Measurements from ENCODE around the gene SEC24D.

SEC24D gene

GRCh38 chr4:118721752-118722151, 114.2 kb downstream of the SEC24D start:
- peaks cover 58% of the 10 kb centered on the region for H3K36me3 ChIP-seq (ENCODE audit: insufficient read depth, low read length)
- H3K4me3 ChIP-seq (ENCODE audit: low read depth, low read length), result no peak overlapping the region
- no peak overlapping the region for H3K27ac ChIP-seq (ENCODE audit: low read depth, low read length)
- H3K4me1 ChIP-seq (ENCODE audit: control insufficient read depth, insufficient read depth, low read length, unreplicated experiment), result no peaks in the 10 kb centered on the region
- no peaks in the 10 kb centered on the region for H3K79me2 ChIP-seq (ENCODE audit: control insufficient read depth, insufficient read depth, low read length, unreplicated experiment)
- H2AFZ ChIP-seq (ENCODE audit: low read length, unreplicated experiment), result no peak overlapping the region
- H3K27me3 ChIP-seq (ENCODE audit: insufficient read depth, low read length), result no peaks in the 10 kb centered on the region

- Histone ChIP-seq H3K27ac (ENCODE audit: low read depth, low read length) (no peak overlapping the region), H3K27me3 (ENCODE audit: insufficient read depth, low read length) (no peaks in the 10 kb centered on the region), H2AFZ (ENCODE audit: low read length, unreplicated experiment) (no peak overlapping the region), H3K4me3 (ENCODE audit: low read depth, low read length) (no peak overlapping the region), H3K79me2 (ENCODE audit: control insufficient read depth, insufficient read depth, low read length, unreplicated experiment) (no peaks in the 10 kb centered on the region), H3K36me3 (ENCODE audit: insufficient read depth, low read length) (peaks cover 35% of the 10 kb centered on the region), H3K4me1 (ENCODE audit: control insufficient read depth, insufficient read depth, low read length, unreplicated experiment) (no peaks in the 10 kb centered on the region)
Observed at GRCh38 chr4:118718511-118719170, 117.3 kb downstream of the SEC24D start.

GRCh38 chr4:118716304-118716703, 119.6 kb downstream of the SEC24D start:
- Histone ChIP-seq H2AFZ (ENCODE audit: low read length, unreplicated experiment) (no peak overlapping the region), H3K36me3 (ENCODE audit: insufficient read depth, low read length) (peaks cover 20% of the 10 kb centered on the region), H3K27me3 (ENCODE audit: insufficient read depth, low read length) (no peaks in the 10 kb centered on the region), H3K27ac (ENCODE audit: low read depth, low read length) (no peak overlapping the region), H3K4me3 (ENCODE audit: low read depth, low read length) (no peak overlapping the region), H3K4me1 (ENCODE audit: control insufficient read depth, insufficient read depth, low read length, unreplicated experiment) (no peaks in the 10 kb centered on the region), H3K79me2 (ENCODE audit: control insufficient read depth, insufficient read depth, low read length, unreplicated experiment) (no peaks in the 10 kb centered on the region)

GRCh38 chr4:118714682-118715081, 121.2 kb downstream of the SEC24D start:
- no peak overlapping the region for H2AFZ ChIP-seq (ENCODE audit: low read length, unreplicated experiment)
- H3K27me3 ChIP-seq (ENCODE audit: insufficient read depth, low read length), result no peaks in the 10 kb centered on the region
- H3K4me3 ChIP-seq (ENCODE audit: low read depth, low read length), result no peak overlapping the region
- H3K4me1 ChIP-seq (ENCODE audit: control insufficient read depth, insufficient read depth, low read length, unreplicated experiment), result no peaks in the 10 kb centered on the region
- H3K79me2 ChIP-seq (ENCODE audit: control insufficient read depth, insufficient read depth, low read length, unreplicated experiment), result no peaks in the 10 kb centered on the region
- no peak overlapping the region for H3K27ac ChIP-seq (ENCODE audit: low read depth, low read length)
- H3K36me3 ChIP-seq (ENCODE audit: insufficient read depth, low read length), result peaks cover 15% of the 10 kb centered on the region

DNA sequence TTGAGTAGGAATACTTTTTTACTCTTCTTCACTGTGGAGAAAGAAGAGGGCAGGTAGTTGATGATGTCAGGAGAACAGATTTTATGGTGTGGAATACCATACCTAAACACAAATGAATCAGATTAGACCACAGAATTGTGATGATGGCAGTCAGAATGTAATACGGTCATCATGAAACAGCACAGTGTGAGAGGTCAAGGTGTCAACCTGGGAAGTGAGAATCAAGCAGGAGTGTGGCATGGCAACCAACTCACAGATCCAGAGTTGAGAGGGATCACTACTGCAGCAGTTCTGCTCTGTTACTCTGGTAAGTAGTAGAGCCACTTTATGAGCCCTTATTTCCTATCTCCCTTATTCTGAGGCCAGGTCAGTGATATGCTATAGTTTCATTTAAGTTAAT, 123.1 kb downstream of the SEC24D start:
- Histone ChIP-seq H3K79me2 (ENCODE audit: control insufficient read depth, insufficient read depth, low read length, unreplicated experiment) (no peaks in the 10 kb centered on the region), H3K4me3 (ENCODE audit: low read depth, low read length) (no peak overlapping the region), H3K27me3 (ENCODE audit: insufficient read depth, low read length) (no peaks in the 10 kb centered on the region), H3K36me3 (ENCODE audit: insufficient read depth, low read length) (peaks cover 3% of the 10 kb centered on the region), H3K27ac (ENCODE audit: low read depth, low read length) (no peak overlapping the region), H2AFZ (ENCODE audit: low read length, unreplicated experiment) (no peak overlapping the region), H3K4me1 (ENCODE audit: control insufficient read depth, insufficient read depth, low read length, unreplicated experiment) (no peaks in the 10 kb centered on the region)

- H3K27ac ChIP-seq (ENCODE audit: low read depth, low read length), result no peak overlapping the region
- H3K4me1 ChIP-seq (ENCODE audit: control insufficient read depth, insufficient read depth, low read length, unreplicated experiment), result no peaks in the 10 kb centered on the region
- no peak overlapping the region for H3K4me3 ChIP-seq (ENCODE audit: low read depth, low read length)
- H3K27me3 ChIP-seq (ENCODE audit: insufficient read depth, low read length), result no peaks in the 10 kb centered on the region
- no peak overlapping the region for H2AFZ ChIP-seq (ENCODE audit: low read length, unreplicated experiment)
- no peaks in the 10 kb centered on the region for H3K79me2 ChIP-seq (ENCODE audit: control insufficient read depth, insufficient read depth, low read length, unreplicated experiment)
- peaks cover 9% of the 10 kb centered on the region for H3K36me3 ChIP-seq (ENCODE audit: insufficient read depth, low read length)
Observed at GRCh38 chr4:118711052-118711451, 124.9 kb downstream of the SEC24D start.

DNA sequence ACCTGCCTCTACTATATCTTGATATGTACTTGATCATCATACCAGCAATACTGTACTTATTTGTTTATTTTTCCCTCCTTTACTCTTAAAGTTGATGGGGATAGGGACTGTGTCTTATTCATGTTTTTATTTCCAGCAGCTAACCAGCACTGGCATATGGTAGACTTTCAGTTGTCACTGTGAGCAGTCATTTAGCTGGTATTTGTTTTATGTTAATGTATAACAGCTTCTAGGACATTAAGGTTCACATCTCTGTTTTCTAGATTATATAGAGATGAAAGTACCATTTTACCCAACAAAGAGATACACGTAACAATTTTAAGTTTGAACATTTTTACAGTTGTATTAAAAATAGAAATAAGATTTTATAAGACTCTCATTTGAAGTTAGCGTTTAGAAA, 132.8 kb downstream of the SEC24D start:
- Histone ChIP-seq H3K4me1 (ENCODE audit: control insufficient read depth, insufficient read depth, low read length, unreplicated experiment) (no peaks in the 10 kb centered on the region), H3K27ac (ENCODE audit: low read depth, low read length) (no peak overlapping the region), H2AFZ (ENCODE audit: low read length, unreplicated experiment) (no peak overlapping the region), H3K27me3 (ENCODE audit: insufficient read depth, low read length) (no peaks in the 10 kb centered on the region), H3K36me3 (ENCODE audit: insufficient read depth, low read length) (peaks cover 31% of the 10 kb centered on the region), H3K79me2 (ENCODE audit: control insufficient read depth, insufficient read depth, low read length, unreplicated experiment) (no peaks in the 10 kb centered on the region), H3K4me3 (ENCODE audit: low read depth, low read length) (no peak overlapping the region)

DNA sequence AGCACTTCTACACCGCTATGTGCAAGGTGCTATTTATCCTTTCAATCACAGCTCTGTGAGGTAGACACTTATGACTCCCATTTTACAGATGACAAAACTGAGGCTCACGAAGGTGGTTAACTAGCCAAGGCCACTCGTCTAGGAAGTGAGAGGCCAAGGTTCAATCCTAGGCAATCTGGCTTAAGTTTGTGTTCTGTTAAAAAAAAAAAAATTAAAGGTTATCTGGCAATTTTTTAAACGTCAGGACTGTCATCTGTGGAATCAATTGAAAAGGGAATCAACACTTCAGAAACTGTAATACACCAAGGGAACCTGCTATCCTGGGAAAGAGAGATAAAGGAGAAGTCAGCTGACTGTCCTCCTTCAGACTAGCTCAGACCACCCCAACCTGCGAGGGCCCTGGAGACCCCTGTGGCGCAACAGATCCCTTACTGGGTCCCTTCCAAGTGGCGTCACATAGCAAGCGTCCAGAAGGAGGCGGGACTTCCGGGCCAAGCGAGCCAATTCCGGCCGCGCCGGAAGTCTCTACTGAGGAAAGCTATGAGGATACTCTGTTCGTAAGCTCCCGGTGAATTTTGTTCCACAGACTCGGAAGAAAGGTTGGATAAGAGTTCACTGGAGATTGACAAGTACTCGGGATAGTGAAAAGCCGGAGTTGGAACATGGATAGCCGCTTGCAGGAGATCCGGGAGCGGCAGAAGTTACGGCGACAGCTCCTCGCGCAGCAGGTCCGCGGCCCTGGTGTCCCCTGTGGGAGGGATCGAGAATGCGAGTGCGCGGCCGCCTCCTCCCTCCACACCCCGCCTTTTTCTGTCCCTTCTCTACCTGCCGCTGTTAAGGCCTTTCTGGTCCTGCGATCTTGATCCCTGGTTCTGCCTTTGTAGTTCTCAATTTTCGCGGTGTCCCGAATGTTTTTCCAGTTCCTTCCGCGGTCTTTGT, 150.8 kb downstream of the SEC24D start, which contains the start of gene METTL14:
METTL14 (plus strand) TSS at position 520 of the 939 bp plus-strand sequence; CDS start at position 663, 143 bp downstream.
- peak within 1 kb of the TSS; percentile 66 for H3K27ac ChIP-seq (ENCODE audit: low read depth, low read length)
- H3K4me1 ChIP-seq (ENCODE audit: control insufficient read depth, insufficient read depth, low read length, unreplicated experiment), result peaks cover 20% of the 10 kb centered on the region

GRCh38 chr4:118683513-118683912, 152.4 kb downstream of the SEC24D start:
- no peak overlapping the region for H3K27ac ChIP-seq (ENCODE audit: low read depth, low read length)
- H3K4me1 ChIP-seq (ENCODE audit: control insufficient read depth, insufficient read depth, low read length, unreplicated experiment), result peaks cover 20% of the 10 kb centered on the region
- peak overlapping the region; percentile 78 for H2AFZ ChIP-seq (ENCODE audit: low read length, unreplicated experiment)
- peaks cover 27% of the 10 kb centered on the region for H3K79me2 ChIP-seq (ENCODE audit: control insufficient read depth, insufficient read depth, low read length, unreplicated experiment)
- no peaks in the 10 kb centered on the region for H3K36me3 ChIP-seq (ENCODE audit: insufficient read depth, low read length)
- H3K27me3 ChIP-seq (ENCODE audit: insufficient read depth, low read length), result no peaks in the 10 kb centered on the region
- H3K4me3 ChIP-seq (ENCODE audit: low read depth, low read length), result no peak overlapping the region

More for the DNA sequence above, 150.8 kb downstream of the SEC24D start, which contains the start of gene METTL14:
- H3K79me2 ChIP-seq (ENCODE audit: control insufficient read depth, insufficient read depth, low read length, unreplicated experiment), result peaks cover 27% of the 10 kb centered on the region
- H3K27me3 ChIP-seq (ENCODE audit: insufficient read depth, low read length), result no peaks in the 10 kb centered on the region
- H3K36me3 ChIP-seq (ENCODE audit: insufficient read depth, low read length), result no peaks in the 10 kb centered on the region; the same call in 1 of the 2 replicates
- peak within 1 kb of the TSS; percentile 95 for H3K4me3 ChIP-seq (ENCODE audit: low read depth, low read length)
- peak within 1 kb of the TSS; percentile 92 for H2AFZ ChIP-seq (ENCODE audit: low read length, unreplicated experiment)

DNA sequence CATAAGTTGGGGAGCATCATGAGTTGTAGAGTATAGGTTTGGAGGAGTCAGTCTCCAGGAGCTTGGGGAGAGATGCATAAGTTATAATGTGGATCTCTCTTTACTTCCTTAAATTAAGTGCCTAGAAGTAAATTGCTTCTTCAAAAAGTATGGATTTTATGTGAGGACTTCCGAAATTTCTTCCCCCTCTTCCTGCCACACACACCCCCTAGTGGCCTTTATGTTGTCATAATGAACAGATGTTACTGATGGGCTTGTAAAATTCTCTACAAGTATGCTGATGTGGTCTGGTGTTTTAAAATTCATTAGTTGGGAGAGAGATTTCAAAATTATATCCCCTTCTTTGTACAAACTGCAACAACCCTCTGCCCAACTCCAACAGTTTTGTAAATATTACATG, 153.0 kb downstream of the SEC24D start:
- no peak overlapping the region for H3K4me3 ChIP-seq (ENCODE audit: low read depth, low read length)

More for the DNA sequence above, 153.0 kb downstream of the SEC24D start:
- H3K79me2 ChIP-seq (ENCODE audit: control insufficient read depth, insufficient read depth, low read length, unreplicated experiment), result peaks cover 25% of the 10 kb centered on the region
- peak overlapping the region; percentile 78 for H2AFZ ChIP-seq (ENCODE audit: low read length, unreplicated experiment)
- no peaks in the 10 kb centered on the region for H3K27me3 ChIP-seq (ENCODE audit: insufficient read depth, low read length)
- H3K36me3 ChIP-seq (ENCODE audit: insufficient read depth, low read length), result no peaks in the 10 kb centered on the region
- no peak overlapping the region for H3K27ac ChIP-seq (ENCODE audit: low read depth, low read length)
- peaks cover 20% of the 10 kb centered on the region for H3K4me1 ChIP-seq (ENCODE audit: control insufficient read depth, insufficient read depth, low read length, unreplicated experiment)

All from ACC112 (cell line).